HTR-8/SVneo (cell line): ENCODE measurements around the gene FIGLA.

Experiments
- DNase-seq: peaks from one replicate; pipeline ENCODE4 v3.0.0; 2011; ENCODE audit warnings: low spot score, mixed read lengths; ENCODE audit not compliant: insufficient read length
- FAIRE-seq: peaks from 2 replicates; lab custom pipeline; 2011; peaks lifted over from hg19 to GRCh38; lab: Jason Lieb, UNC

The FIGLA gene

GRCh38 chr2:70790136-70790828, at the start of gene FIGLA:
Gene FIGLA, minus strand, starts transcription at chr2:70790643. Its CDS starts 5 bp downstream, at chr2:70790638.
- DNase-seq (no peak), FAIRE-seq (no peak)

GRCh38 chr2:70837980-70838925, 47.8 kb upstream of the FIGLA start:
- FAIRE-seq, result no peak

GRCh38 chr2:70835643-70836042, 45.2 kb upstream of the FIGLA start, which contains the start of gene CD207:
Gene CD207, minus strand, starts transcription at chr2:70835816. Its CDS starts 40 bp downstream, at chr2:70835776.
- DNase-seq, result no peak
- no peak for FAIRE-seq

More at GRCh38 chr2:70837980-70838925, 47.8 kb upstream of the FIGLA start:
- DNase-seq, result no peak

- FAIRE-seq, result no peak
- DNase-seq, result no peak
Measured at GRCh38 chr2:70834881-70835280, 44.4 kb upstream of the FIGLA start.

- FAIRE-seq (no peak), DNase-seq (no peak)
Measured at GRCh38 chr2:70834106-70834505, 43.7 kb upstream of the FIGLA start.

GRCh38 chr2:70833246-70833645, 42.8 kb upstream of the FIGLA start:
- no peak for DNase-seq
- no peak for FAIRE-seq

- DNase-seq, result no peak
- no peak for FAIRE-seq
Measured at GRCh38 chr2:70832386-70832785, 41.9 kb upstream of the FIGLA start.

GRCh38 chr2:70831861-70832260, 41.4 kb upstream of the FIGLA start:
- FAIRE-seq (no peak), DNase-seq (no peak)

GRCh38 chr2:70830366-70830765, 39.9 kb upstream of the FIGLA start:
- FAIRE-seq (no peak), DNase-seq (no peak)

- no peak for DNase-seq
- no peak for FAIRE-seq
Measured at GRCh38 chr2:70829916-70830315, 39.5 kb upstream of the FIGLA start.

- DNase-seq (peak; percentile 33), FAIRE-seq (peak; percentile 44)
Measured at GRCh38 chr2:70828914-70829824, 38.7 kb upstream of the FIGLA start.

- DNase-seq (no peak), FAIRE-seq (no peak)
Measured at GRCh38 chr2:70828115-70828514, 37.7 kb upstream of the FIGLA start.

GRCh38 chr2:70827388-70827787, 36.9 kb upstream of the FIGLA start:
- FAIRE-seq (no peak), DNase-seq (no peak)

- DNase-seq, result no peak
- no peak for FAIRE-seq
Measured at GRCh38 chr2:70826696-70827350, 36.4 kb upstream of the FIGLA start.

GRCh38 chr2:70823249-70823648, 32.8 kb upstream of the FIGLA start:
- FAIRE-seq (no peak), DNase-seq (no peak)

GRCh38 chr2:70822843-70823242, 32.4 kb upstream of the FIGLA start:
- FAIRE-seq (no peak), DNase-seq (no peak)

GRCh38 chr2:70820499-70820898, 30.1 kb upstream of the FIGLA start, which contains the start of gene CLEC4F:
Gene CLEC4F, minus strand, starts transcription at chr2:70820599. Its CDS starts 76 bp downstream, at chr2:70820523.
- FAIRE-seq, result no peak
- no peak for DNase-seq

- FAIRE-seq (no peak), DNase-seq (no peak)
Measured at GRCh38 chr2:70817284-70817954, 27.0 kb upstream of the FIGLA start.

- DNase-seq (no peak), FAIRE-seq (no peak)
Measured at GRCh38 chr2:70816726-70817125, 26.3 kb upstream of the FIGLA start.
